ENCODE measurements around the gene AFF3.

- TF ChIP-seq, protein P1, sequence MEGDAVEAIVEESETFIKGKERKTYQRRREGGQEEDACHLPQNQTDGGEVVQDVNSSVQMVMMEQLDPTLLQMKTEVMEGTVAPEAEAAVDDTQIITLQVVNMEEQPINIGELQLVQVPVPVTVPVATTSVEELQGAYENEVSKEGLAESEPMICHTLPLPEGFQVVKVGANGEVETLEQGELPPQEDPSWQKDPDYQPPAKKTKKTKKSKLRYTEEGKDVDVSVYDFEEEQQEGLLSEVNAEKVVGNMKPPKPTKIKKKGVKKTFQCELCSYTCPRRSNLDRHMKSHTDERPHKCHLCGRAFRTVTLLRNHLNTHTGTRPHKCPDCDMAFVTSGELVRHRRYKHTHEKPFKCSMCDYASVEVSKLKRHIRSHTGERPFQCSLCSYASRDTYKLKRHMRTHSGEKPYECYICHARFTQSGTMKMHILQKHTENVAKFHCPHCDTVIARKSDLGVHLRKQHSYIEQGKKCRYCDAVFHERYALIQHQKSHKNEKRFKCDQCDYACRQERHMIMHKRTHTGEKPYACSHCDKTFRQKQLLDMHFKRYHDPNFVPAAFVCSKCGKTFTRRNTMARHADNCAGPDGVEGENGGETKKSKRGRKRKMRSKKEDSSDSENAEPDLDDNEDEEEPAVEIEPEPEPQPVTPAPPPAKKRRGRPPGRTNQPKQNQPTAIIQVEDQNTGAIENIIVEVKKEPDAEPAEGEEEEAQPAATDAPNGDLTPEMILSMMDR (conservative IDR thresholded peaks at IDR 0.05 in 1 of 2, IDR thresholded peaks at IDR 0.05 in 1 of 2; ENCODE audit: extremely low read depth in 1 of 2, insufficient read depth in 1 of 2, low read depth in 1 of 2, low read length in 2 of 2): no peak
- no peak for TF ChIP-seq EZH2 (IDR thresholded peaks at IDR 0.05; ENCODE audit: borderline replicate concordance, low read length)
Observed at GRCh38 chr2:99854236-99854852, 288.0 kb downstream of the AFF3 start.

All from mammary epithelial cell (primary cell).